IMR-90 (cell line): Measurements from ENCODE around the gene AP4M1. TPM values are rescaled to one million over a fixed set of nuclear protein-coding genes. Genes with fewer than 3 reads are reported as not detected.

Experiments used
- ATAC-seq: fragments of 200-7000 bp; cut with Tn5 transposase; 2 replicates; pipeline ENCODE4 v1.9.1; 2020; ENCODE audit warnings: low read depth, mild to moderate bottlenecking, moderate library complexity
- BruUV-seq: library from RNA; stranded (reverse); fragments of 400-500 nt; replicated peaks from 2 replicates; lab custom pipeline; 2021; lab: Mats Ljungman, UMichigan
- CTCF ChIA-PET: fragments of 300-600 bp; formaldehyde crosslinking; extraction: SDS; loops from one replicate; lab custom pipeline; 2021; ENCODE audit warnings: antibody characterized with exemption; lab: Yijun Ruan, JAX
- POLR2A ChIA-PET: fragments of 300-600 bp; sonication (Branson Sonifier 250); formaldehyde crosslinking; loops from one replicate; lab custom pipeline; 2022; ENCODE audit warnings: antibody characterized with exemption; ENCODE audit not compliant: unreplicated experiment; lab: Charles Lee
- DNase-seq: peaks from one replicate; pipeline ENCODE4 v3.0.0; 2013
- H2AFZ ChIP-seq: replicated peaks from 2 replicates; pipeline ENCODE3; 2013; ENCODE audit warnings: low read length, mild to moderate bottlenecking; ENCODE audit not compliant: poor library complexity
- H2AK5ac ChIP-seq: 2 replicates; pipeline ENCODE4 v1.6.1; 2013; ENCODE audit warnings: low read depth, low read length, inconsistent platforms
- H2AK9ac ChIP-seq: replicated peaks from 2 replicates; pipeline ENCODE3; 2013; ENCODE audit warnings: mild to moderate bottlenecking, low read depth, low read length, moderate library complexity; ENCODE audit not compliant: poor library complexity
- H2BK120ac ChIP-seq: 2 replicates; pipeline ENCODE4 v1.6.1; 2013; ENCODE audit warnings: low read depth, low read length, inconsistent platforms
- H2BK15ac ChIP-seq: 3 replicates; pipeline ENCODE4 v1.6.1; 2013; ENCODE audit warnings: low read depth, low read length, inconsistent platforms
- H2BK20ac ChIP-seq: 2 replicates; pipeline ENCODE4 v1.6.1; 2013; ENCODE audit warnings: low read depth, mild to moderate bottlenecking, inconsistent platforms, low read length, moderate library complexity
- H2BK5ac ChIP-seq: 2 replicates; pipeline ENCODE4 v1.6.1; 2013; ENCODE audit warnings: mild to moderate bottlenecking, low read depth, low read length, inconsistent platforms; ENCODE audit not compliant: poor library complexity, severe bottlenecking
- H3K14ac ChIP-seq: replicated peaks from 2 replicates; pipeline ENCODE4 v1.6.1; 2013; ENCODE audit warnings: low read depth, low read length, inconsistent platforms
- H3K18ac ChIP-seq: 2 replicates; pipeline ENCODE4 v1.6.1; 2013; ENCODE audit warnings: low read depth, low read length, control low read depth
- H3K23ac ChIP-seq: 2 replicates; pipeline ENCODE4 v1.6.1; 2013; ENCODE audit warnings: low read depth, low read length, inconsistent platforms
- H3K27ac ChIP-seq: 2 replicates; pipeline ENCODE4 v1.5.1; 2013; ENCODE audit warnings: mild to moderate bottlenecking, control low read depth, low read length; ENCODE audit not compliant: insufficient read depth
- H3K27me3 ChIP-seq: 2 replicates; pipeline ENCODE4 v1.6.1; 2013; ENCODE audit warnings: low read length; ENCODE audit not compliant: control insufficient read depth, insufficient read depth
- H3K36me3 ChIP-seq: 2 replicates; pipeline ENCODE4 v1.6.1; 2013; ENCODE audit warnings: low read length, mixed read lengths; ENCODE audit not compliant: control insufficient read depth, insufficient read depth
- H3K4ac ChIP-seq: 2 replicates; pipeline ENCODE4 v1.6.1; 2013; ENCODE audit warnings: low read depth, low read length, inconsistent platforms
- H3K4me1 ChIP-seq: 2 replicates; pipeline ENCODE4 v1.6.1; 2013; ENCODE audit warnings: low read length, mixed read lengths; ENCODE audit not compliant: control insufficient read depth, insufficient read depth
- H3K4me2 ChIP-seq: 2 replicates; pipeline ENCODE4 v1.6.1; 2013; ENCODE audit warnings: low read depth, mild to moderate bottlenecking, control low read depth, low read length, moderate library complexity
- H3K4me3 ChIP-seq: 2 replicates; pipeline ENCODE4 v1.5.1; 2013; ENCODE audit warnings: low read depth, mild to moderate bottlenecking, control low read depth, low read length, moderate library complexity; ENCODE audit not compliant: insufficient read depth
- H3K56ac ChIP-seq: 2 replicates; pipeline ENCODE4 v1.6.1; 2013; ENCODE audit warnings: low read length, inconsistent platforms; ENCODE audit not compliant: insufficient read depth; ENCODE audit errors: extremely low read depth
- H3K79me1 ChIP-seq, 2 experiments: 2 replicates each; pipeline ENCODE4 v1.6.1; 2013; ENCODE audit warnings: low read length in 2 of 2, inconsistent platforms in 1 of 2, low read depth in 1 of 2
- H3K9ac ChIP-seq: 2 replicates; pipeline ENCODE4 v1.6.1; 2013; ENCODE audit warnings: low read depth, low read length, control low read depth
- H3K9me1 ChIP-seq: 2 replicates; pipeline ENCODE4 v1.6.1; 2013; ENCODE audit warnings: low read length, inconsistent platforms; ENCODE audit not compliant: insufficient read depth
- H3K9me3 ChIP-seq: 2 replicates; pipeline ENCODE4 v1.6.1; 2013; ENCODE audit warnings: low read length; ENCODE audit not compliant: control insufficient read depth, insufficient read depth
- H4K20me1 ChIP-seq: 2 replicates; pipeline ENCODE4 v1.6.1; 2013; ENCODE audit warnings: low read length, inconsistent platforms; ENCODE audit not compliant: insufficient read depth
- H4K5ac ChIP-seq: 2 replicates; pipeline ENCODE4 v1.6.1; 2013; ENCODE audit warnings: mild to moderate bottlenecking, low read depth, low read length, control low read depth
- H4K8ac ChIP-seq, 2 experiments: 2 replicates each; pipeline ENCODE4 v1.6.1; 2013; ENCODE audit warnings: low read depth in 2 of 2, low read length in 2 of 2, control low read depth in 1 of 2, inconsistent platforms in 1 of 2
- H4K91ac ChIP-seq: 2 replicates; pipeline ENCODE4 v1.6.1; 2013; ENCODE audit warnings: low read depth, low read length, inconsistent platforms; ENCODE audit not compliant: insufficient read depth
- CEBPB ChIP-seq: IDR thresholded peaks from 2 replicates; pipeline ENCODE4 v1.6.1; 2012; ENCODE audit warnings: low read depth, low read length, improper control_type of control experiment
- ELK1 ChIP-seq: fragments of 150-350 bp; IDR thresholded peaks from 2 replicates; pipeline ENCODE4 v1.6.1; 2016; ENCODE audit warnings: low read depth, mild to moderate bottlenecking, low read length, moderate library complexity, borderline replicate concordance
- MAZ ChIP-seq: IDR thresholded peaks from 2 replicates; pipeline ENCODE4 v1.6.1; 2012; ENCODE audit warnings: low read depth, mild to moderate bottlenecking, low read length, improper control_type of control experiment, moderate library complexity, borderline replicate concordance
- NFE2L2 ChIP-seq: fragments of 150-350 bp; IDR thresholded peaks from 2 replicates; pipeline ENCODE4 v1.6.1; 2016; ENCODE audit warnings: low read depth, mild to moderate bottlenecking, low read length
- POLR2A ChIP-seq: IDR thresholded peaks from 2 replicates; pipeline ENCODE4 v1.6.1; 2012; ENCODE audit warnings: mild to moderate bottlenecking, low read depth, low read length
- RAD21 ChIP-seq: IDR thresholded peaks from 2 replicates; pipeline ENCODE4 v1.6.1; 2012; ENCODE audit warnings: low read length, improper control_type of control experiment
- SMC3 ChIP-seq: fragments of 150-350 bp; IDR thresholded peaks from 2 replicates; pipeline ENCODE4 v1.6.1; 2016; ENCODE audit warnings: low read depth, mild to moderate bottlenecking, antibody characterized with exemption, low read length, moderate library complexity
- WGBS, 2 experiments: methylation state at CpG; one replicate each; pipeline versions ENCODE4 v1.1.5 to v1.1.7; 2013; ENCODE audit warnings: missing lambda C conversion rate in 2 of 2; ENCODE audit not compliant: insufficient read length in 1 of 2; ENCODE audit errors: extremely low coverage in 2 of 2; 5-methylcytosine and 5-hydroxymethylcytosine counted together
- dilution Hi-C: fragments of 300-500 bp; cut with HindIII; formaldehyde crosslinking; loops from one replicate; pipeline ENCODE4 v1.14.3; 2018; ENCODE audit warnings: low sequenced_read_pairs; ENCODE audit not compliant: unreplicated experiment
- in situ Hi-C: fragments of 300-500 bp; cut with MboI; formaldehyde crosslinking; loops from 3 replicates; pipeline ENCODE4 v1.14.3; 2019; ENCODE audit warnings: low sequenced_read_pairs, inconsistent platforms, mixed read lengths
- intact Hi-C: fragments of 100-400 bp; cut with micrococcal nuclease; formaldehyde crosslinking; loops from 2 replicates; pipeline ENCODE4 v1.10.0; 2022
- polyA plus RNA-seq, 3 experiments: library from polyadenylated mRNA; depleted of rRNA; stranded (reverse); fragments of >200 nt; gene quantifications; 2 replicates each; pipeline ENCODE4 v1.2.3, GENCODE V29; 2012; ENCODE audit warnings: low replicate concordance in 1 of 3
- total RNA-seq: library from RNA; depleted of rRNA; stranded (reverse); fragments of >200 nt; gene quantifications from 2 replicates; pipeline ENCODE4 v1.2.3, GENCODE V29; 2012
- TF ChIP-seq, protein P1 (sequence below): conservative IDR thresholded peaks from 2 replicates; pipeline ENCODE4 v1.5.1; 2012; ENCODE audit warnings: mild to moderate bottlenecking, low read depth, low read length, improper control_type of control experiment

Gene AP4M1
- total and polyA plus RNA-seq, 2 of the 4 experiments (the other 2 are of a cell fraction), result 21.1 to 21.4 TPM

- Histone ChIP-seq H3K18ac (no peak overlapping the region), H3K4me1 (peaks cover 2% of the 10 kb centered on the region; the same call in 1 of the 2 replicates), H3K36me3 (no peaks in the 10 kb centered on the region), H2BK20ac (no peak overlapping the region), H3K56ac (no peak overlapping the region), H3K4ac (no peak overlapping the region), H2AK5ac (no peak overlapping the region), H4K91ac (no peak overlapping the region), H2AK9ac (peak overlapping the region; percentile 52), H3K9me1 (no peaks in the 10 kb centered on the region), H3K27ac (no peak overlapping the region), H4K8ac (peak overlapping the region in 1 of 2 experiments; percentile 24; a peak in 1 of 4 replicates), H2BK5ac (no peak overlapping the region), H3K79me1 (peaks cover 7 to 26% of the 10 kb centered on the region in 2 experiments; a peak in 3 of 4 replicates), H2AFZ (peak overlapping the region; percentile 90), H3K27me3 (peaks cover under 1% of the 10 kb centered on the region; the same call in 1 of the 2 replicates), H3K23ac (no peak overlapping the region), H2BK15ac (no peak overlapping the region), H2BK120ac (no peak overlapping the region), H3K9ac (no peak overlapping the region), H3K14ac (no peak overlapping the region), H4K20me1 (no peaks in the 10 kb centered on the region), H3K9me3 (no peaks in the 10 kb centered on the region), H3K4me2 (peak overlapping the region; percentile 65), H4K5ac (no peak overlapping the region), H3K4me3 (no peak overlapping the region)
- DNase-seq (peak; percentile 27), ATAC-seq (0 out of 2 replicates have a peak, but pooled peaks have one; percentile 21)
- ChIA-PET POLR2A (no interaction called here), CTCF (interaction anchor here (0.6 to 1.2 kb wide), 9 partner anchors 10 to 472 kb away, joined by 3 to 6 read pairs (median 3); partner anchors contain the start of gene GAL3ST4)
- dilution Hi-C loops, result no loop called here
- BruUV-seq, result no TSS peak
- TF ChIP-seq SMC3, result peak; percentile 39; the same call in 1 of the 2 replicates
- no peak for TF ChIP-seq POLR2A
- TF ChIP-seq ELK1, result no peak
- TF ChIP-seq MAZ, result no peak; the same call in 1 of the 2 replicates
- peak; percentile 67 for TF ChIP-seq RAD21
- TF ChIP-seq, protein P1, sequence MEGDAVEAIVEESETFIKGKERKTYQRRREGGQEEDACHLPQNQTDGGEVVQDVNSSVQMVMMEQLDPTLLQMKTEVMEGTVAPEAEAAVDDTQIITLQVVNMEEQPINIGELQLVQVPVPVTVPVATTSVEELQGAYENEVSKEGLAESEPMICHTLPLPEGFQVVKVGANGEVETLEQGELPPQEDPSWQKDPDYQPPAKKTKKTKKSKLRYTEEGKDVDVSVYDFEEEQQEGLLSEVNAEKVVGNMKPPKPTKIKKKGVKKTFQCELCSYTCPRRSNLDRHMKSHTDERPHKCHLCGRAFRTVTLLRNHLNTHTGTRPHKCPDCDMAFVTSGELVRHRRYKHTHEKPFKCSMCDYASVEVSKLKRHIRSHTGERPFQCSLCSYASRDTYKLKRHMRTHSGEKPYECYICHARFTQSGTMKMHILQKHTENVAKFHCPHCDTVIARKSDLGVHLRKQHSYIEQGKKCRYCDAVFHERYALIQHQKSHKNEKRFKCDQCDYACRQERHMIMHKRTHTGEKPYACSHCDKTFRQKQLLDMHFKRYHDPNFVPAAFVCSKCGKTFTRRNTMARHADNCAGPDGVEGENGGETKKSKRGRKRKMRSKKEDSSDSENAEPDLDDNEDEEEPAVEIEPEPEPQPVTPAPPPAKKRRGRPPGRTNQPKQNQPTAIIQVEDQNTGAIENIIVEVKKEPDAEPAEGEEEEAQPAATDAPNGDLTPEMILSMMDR, result peak; percentile 76
- no peak for TF ChIP-seq NFE2L2
- TF ChIP-seq CEBPB, result peak; percentile 40
- in situ Hi-C loops, result loop anchor here (10.0 kb wide), 1 partner anchor 214 kb away; no protein-coding TSS in a partner anchor
- WGBS, 2 experiments, result 11% methylated on average over 16 of the region's 24 CpGs; no CpG with 5 or more reads in 1 of the 2 experiments
- intact Hi-C loops, result loop anchor here (2.0 to 5.0 kb wide), 2 partner anchors 136 to 219 kb away; no protein-coding TSS in a partner anchor
Measured at GRCh38 chr7:100130608-100131453, 29.4 kb downstream of the AP4M1 start.
